Measurements from ENCODE around the gene STIM1. TPM values are rescaled to one million over a fixed set of nuclear protein-coding genes. Genes with fewer than 3 reads are reported as not detected.

The STIM1 gene
- total and polyA plus RNA-seq, 10 of the 15 experiments (the other 5 are each of a cell fraction or from before 2014, with no cell fraction given), result 8.6 to 57.7 (median 29.3) TPM

GRCh38 chr11:3905080-3905953, 49.9 kb downstream of the STIM1 start:
- no peaks in the 10 kb centered on the region for H4K20me1 ChIP-seq (ENCODE audit: control insufficient read depth, insufficient read depth)
- H3K27ac ChIP-seq (ENCODE audit: control insufficient read depth, insufficient read depth), result no peak overlapping the region
- ChIA-PET POLR2A (interaction anchor here (1.0 to 1.8 kb wide), 7 partner anchors 9 to 51 kb away, joined by 3 to 10 read pairs (median 4); partner anchors contain the start of gene STIM1), CTCF (interaction anchor here (1.0 to 3.9 kb wide), 13 partner anchors 8 to 168 kb away, joined by 3 to 14 read pairs (median 5); no protein-coding TSS in a partner anchor), SMC1A (ENCODE audit: uncharacterized antibody, unreplicated experiment) (interaction anchor here (0.6 to 6.1 kb wide), 18 partner anchors 10 to 168 kb away, joined by 3 to 71 read pairs (median 4); partner anchors contain the start of gene STIM1), RAD21 (ENCODE audit: unreplicated experiment) (interaction anchor here (0.8 to 7.6 kb wide), 13 partner anchors 11 to 167 kb away, joined by 3 to 87 read pairs (median 5); partner anchors contain the start of gene STIM1)
- no peak overlapping the region for H2AFZ ChIP-seq (ENCODE audit: control insufficient read depth, low read depth, low read length)
- peak; percentile 89 for ATAC-seq
- H3K27me3 ChIP-seq (replicated peaks in 1 of 2; ENCODE audit: control insufficient read depth in 2 of 2, insufficient read depth in 2 of 2, low read length in 1 of 2), result no peaks in the 10 kb centered on the region
- intact Hi-C loops (cut with micrococcal nuclease; ENCODE audit: unreplicated experiment), result no loop called here
- no peak for DNase-seq (ENCODE audit: low read depth, low spot score)
- peaks cover 62% of the 10 kb centered on the region for H3K79me2 ChIP-seq (ENCODE audit: control insufficient read depth, insufficient read depth, low read length)
- peak overlapping the region; percentile 61 for H3K4me2 ChIP-seq (ENCODE audit: control insufficient read depth, insufficient read depth)
- BruUV-seq (replicated peaks), result TSS peak; percentile 46
- no peak overlapping the region for H3K9ac ChIP-seq (ENCODE audit: control insufficient read depth, insufficient read depth, low read length)
- peak; percentile 41 for FAIRE-seq
- in situ Hi-C loops (cut with MboI), result no loop called here
- WGBS (ENCODE audit: insufficient coverage, insufficient replicate concordance, low lambda C conversion rate, missing lambda C conversion rate), result 62% methylated on average over 3 of the region's 3 CpGs
- no peak overlapping the region for H3K4me3 ChIP-seq
- H3K4me1 ChIP-seq (ENCODE audit: control insufficient read depth, insufficient read depth, low read length), result peaks cover 51% of the 10 kb centered on the region
- no peaks in the 10 kb centered on the region; the same call in 2 of the 3 replicates for H3K9me3 ChIP-seq (replicated peaks; ENCODE audit: control insufficient read depth, insufficient read depth, low read length)
- no peaks in the 10 kb centered on the region; a peak in 1 of 4 replicates for H3K36me3 ChIP-seq (ENCODE audit: control insufficient read depth in 2 of 2, insufficient read depth in 2 of 2, low read length in 1 of 2)
- TF ChIP-seq, protein P1, sequence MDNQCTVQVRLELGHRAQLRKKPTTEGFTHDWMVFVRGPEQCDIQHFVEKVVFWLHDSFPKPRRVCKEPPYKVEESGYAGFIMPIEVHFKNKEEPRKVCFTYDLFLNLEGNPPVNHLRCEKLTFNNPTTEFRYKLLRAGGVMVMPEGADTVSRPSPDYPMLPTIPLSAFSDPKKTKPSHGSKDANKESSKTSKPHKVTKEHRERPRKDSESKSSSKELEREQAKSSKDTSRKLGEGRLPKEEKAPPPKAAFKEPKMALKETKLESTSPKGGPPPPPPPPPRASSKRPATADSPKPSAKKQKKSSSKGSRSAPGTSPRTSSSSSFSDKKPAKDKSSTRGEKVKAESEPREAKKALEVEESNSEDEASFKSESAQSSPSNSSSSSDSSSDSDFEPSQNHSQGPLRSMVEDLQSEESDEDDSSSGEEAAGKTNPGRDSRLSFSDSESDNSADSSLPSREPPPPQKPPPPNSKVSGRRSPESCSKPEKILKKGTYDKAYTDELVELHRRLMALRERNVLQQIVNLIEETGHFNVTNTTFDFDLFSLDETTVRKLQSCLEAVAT (IDR thresholded peaks at IDR 0.05), result 0 out of 2 replicates have a peak, but pooled peaks have one; percentile 21
- peak; percentile 45; the same call in 1 of the 2 replicates for TF ChIP-seq RELB (IDR thresholded peaks at IDR 0.05; ENCODE audit: low read depth)
- TF ChIP-seq ZNF384 (IDR thresholded peaks at IDR 0.05; ENCODE audit: borderline replicate concordance, low read depth, low read length), result peak; percentile 70
- peak; percentile 55; the same call in 1 of the 2 replicates for TF ChIP-seq BMI1 (IDR thresholded peaks at IDR 0.05; ENCODE audit: borderline replicate concordance)
- peak; percentile 43 for TF ChIP-seq NBN (IDR thresholded peaks at IDR 0.05)
- no peak for TF ChIP-seq STAT3 (IDR thresholded peaks at IDR 0.05; ENCODE audit: low read depth, low read length)
- TF ChIP-seq ATF7 (IDR thresholded peaks at IDR 0.05; ENCODE audit: low read depth), result 0 out of 2 replicates have a peak, but pooled peaks have one; percentile 38
- no peak for TF ChIP-seq CBX3 (IDR thresholded peaks at IDR 0.05; ENCODE audit: borderline replicate concordance, low read depth)
- no peak for TF ChIP-seq E2F8 (IDR thresholded peaks at IDR 0.05; ENCODE audit: low read depth, partially characterized antibody)
- peak; percentile 81 for TF ChIP-seq RFX5 (IDR thresholded peaks at IDR 0.05; ENCODE audit: low read depth, low read length)
- 0 out of 2 replicates have a peak, but pooled peaks have one; percentile 37 for TF ChIP-seq HDGF (IDR thresholded peaks at IDR 0.05)
- TF ChIP-seq SRF (IDR thresholded peaks at IDR 0.05; ENCODE audit: low read depth in 2 of 2, low read length in 2 of 2), result no peak
- 0 out of 2 replicates have a peak, but pooled peaks have one; percentile 9 for TF ChIP-seq CREM (IDR thresholded peaks at IDR 0.05; ENCODE audit: low read depth)

Measured in GM12878 (cell line).